ENCODE data around the gene C20orf202.

The C20orf202 gene

DNA sequence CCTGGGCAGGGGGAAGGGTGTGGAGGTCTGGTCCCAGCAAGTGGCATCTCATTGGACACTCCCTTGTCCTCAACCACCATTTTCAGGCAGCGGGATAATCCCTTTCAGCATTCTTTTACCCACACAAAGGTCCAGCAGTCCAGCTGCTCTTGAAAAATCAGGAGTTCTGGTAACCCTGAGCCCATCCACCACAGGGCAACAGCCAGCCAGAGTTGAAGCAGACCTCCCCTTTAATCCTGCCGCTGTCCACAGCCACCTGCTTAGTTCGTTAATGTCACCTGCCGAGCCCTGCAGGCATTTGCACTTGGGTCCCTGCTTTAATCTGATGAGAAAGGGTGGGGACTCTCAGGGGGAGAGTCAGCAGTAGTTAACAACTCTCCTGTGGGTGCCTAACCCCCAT lies 29.6 kb upstream of the C20orf202 start:
- TF ChIP-seq, protein P1, sequence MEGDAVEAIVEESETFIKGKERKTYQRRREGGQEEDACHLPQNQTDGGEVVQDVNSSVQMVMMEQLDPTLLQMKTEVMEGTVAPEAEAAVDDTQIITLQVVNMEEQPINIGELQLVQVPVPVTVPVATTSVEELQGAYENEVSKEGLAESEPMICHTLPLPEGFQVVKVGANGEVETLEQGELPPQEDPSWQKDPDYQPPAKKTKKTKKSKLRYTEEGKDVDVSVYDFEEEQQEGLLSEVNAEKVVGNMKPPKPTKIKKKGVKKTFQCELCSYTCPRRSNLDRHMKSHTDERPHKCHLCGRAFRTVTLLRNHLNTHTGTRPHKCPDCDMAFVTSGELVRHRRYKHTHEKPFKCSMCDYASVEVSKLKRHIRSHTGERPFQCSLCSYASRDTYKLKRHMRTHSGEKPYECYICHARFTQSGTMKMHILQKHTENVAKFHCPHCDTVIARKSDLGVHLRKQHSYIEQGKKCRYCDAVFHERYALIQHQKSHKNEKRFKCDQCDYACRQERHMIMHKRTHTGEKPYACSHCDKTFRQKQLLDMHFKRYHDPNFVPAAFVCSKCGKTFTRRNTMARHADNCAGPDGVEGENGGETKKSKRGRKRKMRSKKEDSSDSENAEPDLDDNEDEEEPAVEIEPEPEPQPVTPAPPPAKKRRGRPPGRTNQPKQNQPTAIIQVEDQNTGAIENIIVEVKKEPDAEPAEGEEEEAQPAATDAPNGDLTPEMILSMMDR (conservative IDR thresholded peaks at IDR 0.05) = no peak
- no peak overlapping the region for H3K27ac ChIP-seq

DNA sequence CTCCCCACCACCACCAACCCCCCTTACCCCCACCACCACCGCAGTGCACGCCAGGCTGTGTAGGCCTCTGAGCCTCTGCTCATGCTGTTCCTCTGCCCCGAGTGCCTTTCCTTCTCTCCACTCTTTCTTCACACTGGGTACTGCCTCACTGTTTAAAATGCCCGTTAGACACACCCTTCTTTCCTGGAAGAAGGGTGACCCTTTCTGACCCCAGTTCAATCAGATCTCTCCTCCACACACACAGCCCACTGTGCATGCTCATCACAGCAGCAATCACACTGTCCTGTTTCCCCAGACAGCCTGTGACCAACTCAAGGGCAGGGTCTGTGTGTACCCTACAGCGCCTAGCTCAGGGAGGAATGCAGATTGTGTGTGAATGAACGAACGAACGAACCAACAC lies 28.5 kb upstream of the C20orf202 start:
- TF ChIP-seq, protein P1 (conservative IDR thresholded peaks at IDR 0.05) = no peak
- no peak overlapping the region for H3K27ac ChIP-seq

DNA sequence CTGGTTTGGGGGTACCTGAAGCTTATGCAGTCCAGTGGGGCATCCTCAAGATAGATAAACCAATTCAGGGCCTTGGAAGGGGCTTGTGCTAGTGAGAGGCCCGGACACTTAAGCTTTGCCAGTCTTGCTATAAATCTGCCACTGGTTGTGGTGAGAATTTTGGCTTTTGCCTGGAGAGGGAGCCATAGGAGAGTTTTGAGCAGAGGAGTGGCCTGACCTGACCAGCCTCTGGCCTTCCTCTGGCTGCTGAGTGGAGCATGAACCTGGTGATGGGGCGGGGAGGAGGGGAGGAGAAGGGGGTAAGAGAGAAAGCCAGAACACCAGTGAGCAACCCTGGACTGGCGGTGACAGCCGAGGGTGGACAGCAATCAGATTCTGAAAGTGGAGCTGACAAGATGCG lies 25.6 kb upstream of the C20orf202 start:
- H3K27ac ChIP-seq = no peak overlapping the region
- TF ChIP-seq, protein P1 (conservative IDR thresholded peaks at IDR 0.05) = peak; percentile 31; the same call in 1 of the 2 replicates

DNA sequence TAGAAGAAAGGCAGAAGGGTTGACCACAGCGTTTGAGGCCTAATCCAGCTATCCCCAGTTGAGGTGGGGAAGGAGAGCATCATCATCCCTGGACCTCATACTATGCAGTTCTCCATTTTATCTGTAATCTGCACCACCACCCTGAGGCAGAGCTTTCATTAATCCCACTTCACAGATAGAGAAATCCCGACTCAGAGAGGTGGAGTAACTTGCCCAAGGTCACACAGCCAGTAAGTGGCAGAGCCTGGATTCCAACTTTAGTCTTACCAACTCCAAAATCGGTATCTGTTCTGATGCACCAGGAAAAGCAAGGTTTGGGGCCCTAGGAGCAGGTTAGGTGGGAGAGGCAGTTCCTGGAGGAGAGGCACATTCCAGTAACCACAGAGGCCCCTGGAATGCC lies 25.2 kb upstream of the C20orf202 start:
- TF ChIP-seq, protein P1 (conservative IDR thresholded peaks at IDR 0.05) = no peak
- H3K27ac ChIP-seq = no peak overlapping the region

DNA sequence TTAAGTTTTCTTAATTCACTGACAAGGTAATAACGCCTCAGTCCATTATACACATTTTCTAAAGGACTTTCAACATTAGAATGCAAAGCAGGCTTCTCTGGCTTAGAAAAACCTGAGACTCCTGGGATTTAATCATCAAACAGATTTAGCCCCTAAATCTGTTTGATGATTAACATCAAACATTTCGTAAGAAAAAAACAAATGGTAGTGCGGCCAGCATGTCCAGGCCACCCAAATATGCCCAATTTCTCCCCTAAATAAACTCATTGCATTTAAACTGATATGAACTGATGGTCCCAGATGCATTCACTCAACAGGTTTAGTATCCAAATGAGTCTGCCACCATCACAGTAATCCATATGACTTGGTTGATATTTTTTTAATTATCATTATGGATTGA lies 24.6 kb upstream of the C20orf202 start:
- TF ChIP-seq, protein P1 (conservative IDR thresholded peaks at IDR 0.05) = no peak
- no peak overlapping the region for H3K27ac ChIP-seq

DNA sequence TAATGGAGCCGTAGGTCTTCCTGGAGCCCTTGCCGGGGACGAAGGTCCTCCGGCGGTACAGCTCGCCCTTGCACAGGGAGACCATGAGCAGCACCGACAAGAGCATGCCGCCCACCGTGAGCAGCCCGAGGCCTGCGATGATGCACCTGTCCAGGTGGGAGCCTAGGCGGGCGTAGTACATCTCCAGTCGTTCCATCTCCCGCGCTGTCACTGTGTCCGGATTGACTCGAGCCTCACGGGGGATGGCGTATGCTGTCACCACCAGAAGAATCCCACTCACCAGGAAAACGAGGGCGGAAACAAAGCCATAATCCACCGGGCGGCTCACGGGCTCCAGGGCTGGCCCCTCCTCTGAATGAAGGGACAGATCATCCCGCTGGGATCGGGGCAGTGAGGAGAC lies 22.3 kb upstream of the C20orf202 start:
- no peak overlapping the region for H3K27ac ChIP-seq
- TF ChIP-seq, protein P1 (conservative IDR thresholded peaks at IDR 0.05) = no peak

DNA sequence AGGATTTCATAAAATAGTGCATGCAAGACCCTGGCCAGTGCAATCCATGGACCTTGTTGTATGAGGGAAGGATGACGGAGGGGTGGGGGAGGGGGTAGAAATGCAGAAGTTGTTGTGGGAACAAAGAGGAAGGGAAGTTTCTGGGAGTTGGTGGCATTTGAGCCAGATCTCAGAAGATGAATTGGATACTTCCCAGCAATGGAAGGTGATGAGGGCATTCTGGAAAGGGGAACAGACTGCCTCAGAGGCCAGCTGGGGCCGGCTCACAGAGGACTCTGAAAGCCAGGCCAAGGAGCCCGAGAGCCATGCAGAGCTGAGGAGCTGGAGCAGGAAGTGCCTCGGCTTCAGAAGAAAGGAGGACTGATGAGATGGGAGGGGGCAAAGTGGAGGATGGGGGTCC lies 21.1 kb upstream of the C20orf202 start:
- H3K27ac ChIP-seq = no peak overlapping the region
- TF ChIP-seq, protein P1 (conservative IDR thresholded peaks at IDR 0.05) = no peak

DNA sequence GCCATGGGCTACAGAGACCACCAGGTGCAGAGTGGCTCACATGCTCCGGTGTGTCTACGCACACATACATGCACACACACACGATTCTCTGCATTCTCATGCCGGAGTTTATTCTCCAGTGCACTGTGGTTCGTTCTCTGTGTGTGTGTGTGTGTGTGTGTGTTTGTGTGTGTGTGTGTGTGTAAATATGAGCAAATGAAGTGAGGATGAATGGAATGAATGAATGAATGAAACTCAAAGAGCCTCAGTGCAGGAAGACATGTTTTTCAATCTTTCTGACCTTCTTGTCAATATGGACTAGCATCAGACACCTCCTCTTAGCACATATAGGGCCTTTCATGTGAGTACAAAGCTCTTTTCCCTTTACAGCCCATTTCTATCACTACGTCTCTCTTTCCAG lies 20.1 kb upstream of the C20orf202 start:
- no peak overlapping the region for H3K27ac ChIP-seq
- TF ChIP-seq, protein P1 (conservative IDR thresholded peaks at IDR 0.05) = no peak

Measured in VCaP (cell line).